Fibroblast of lung (primary cell): ENCODE measurements around the gene RCSD1. TPM values are rescaled to one million over a fixed set of nuclear protein-coding genes. Genes with fewer than 3 reads are reported as not detected.

ENCODE experiments used
- DNase-seq, 2 donors: peaks; one replicate each; pipeline versions ENCODE4 v3.0.0 to v3.0.0-alpha.2; 2010; ENCODE audit warnings: low read depth in 2 of 2
- H2AFZ ChIP-seq: 2 replicates; pipeline ENCODE4 v1.5.1; 2012; ENCODE audit warnings: low read length, control low read depth, inconsistent platforms
- H3K27ac ChIP-seq: 2 replicates; pipeline ENCODE4 v1.5.1; 2011; ENCODE audit warnings: low read length, control low read depth; ENCODE audit not compliant: insufficient read depth
- H3K27me3 ChIP-seq: 2 replicates; pipeline ENCODE4 v1.5.1; 2011; ENCODE audit warnings: mild to moderate bottlenecking, low read length; ENCODE audit not compliant: control insufficient read depth, insufficient read depth
- H3K36me3 ChIP-seq: 2 replicates; pipeline ENCODE4 v1.5.1; 2011; ENCODE audit warnings: low read length; ENCODE audit not compliant: control insufficient read depth, insufficient read depth
- H3K4me1 ChIP-seq: 2 replicates; pipeline ENCODE4 v1.5.1; 2011; ENCODE audit warnings: low read length; ENCODE audit not compliant: control insufficient read depth, insufficient read depth; ENCODE audit errors: extremely low read depth
- H3K4me2 ChIP-seq: 2 replicates; pipeline ENCODE4 v1.5.1; 2011; ENCODE audit warnings: low read length, control low read depth; ENCODE audit not compliant: insufficient read depth; ENCODE audit errors: extremely low read depth
- H3K4me3 ChIP-seq, 4 experiments: fragments of 200-600 bp in 1 of 4; sonication (generic) in 1 of 4; replicated peaks in 1 of 4; 2 replicates each; pipeline ENCODE4 v1.5.1; 2011 to 2016; ENCODE audit warnings: low read length in 4 of 4, low read depth in 3 of 4, mild to moderate bottlenecking in 3 of 4, control low read depth in 2 of 4, inconsistent platforms in 1 of 4, mixed read lengths in 1 of 4; ENCODE audit not compliant: insufficient read depth in 1 of 4; ENCODE audit errors: control extremely low read depth in 1 of 4
- H3K79me2 ChIP-seq: 2 replicates; pipeline ENCODE4 v1.5.1; 2012; ENCODE audit warnings: mild to moderate bottlenecking, low read length, inconsistent platforms; ENCODE audit not compliant: control insufficient read depth, insufficient read depth
- H3K9ac ChIP-seq: 2 replicates; pipeline ENCODE4 v1.5.1; 2011; ENCODE audit warnings: mild to moderate bottlenecking, low read length, control low read depth; ENCODE audit not compliant: insufficient read depth
- H3K9me3 ChIP-seq: 2 replicates; pipeline ENCODE4 v1.5.1; 2012; ENCODE audit warnings: low read depth, low read length; ENCODE audit not compliant: control insufficient read depth, insufficient read depth
- H4K20me1 ChIP-seq: 2 replicates; pipeline ENCODE4 v1.5.1; 2011; ENCODE audit warnings: low read length; ENCODE audit not compliant: control insufficient read depth, insufficient read depth; ENCODE audit errors: extremely low read depth
- CTCF ChIP-seq, 2 donors: IDR thresholded peaks in 1 of 2; conservative IDR thresholded peaks in 1 of 2; 1 replicate in 1 of 2; 2 replicates in 1 of 2; pipeline ENCODE4 v1.5.1; 2011 to 2012; ENCODE audit warnings: low read length in 2 of 2, control low read depth in 1 of 2, inconsistent platforms in 1 of 2, low read depth in 1 of 2, mild to moderate bottlenecking in 1 of 2
- EZH2 ChIP-seq: IDR thresholded peaks from 2 replicates; pipeline ENCODE4 v1.5.1; 2012; ENCODE audit warnings: low read length, control low read depth, mild to moderate bottlenecking; ENCODE audit errors: missing control alignments
- polyA plus RNA-seq, 2 donors: library from polyadenylated mRNA; depleted of rRNA in 1 of 2; stranded (reverse) in 1 of 2; unstranded in 1 of 2; fragments of >200 nt; gene quantifications; 2 replicates each; pipeline ENCODE4 v1.2.1, GENCODE V29; 2011 to 2012; ENCODE audit warnings: missing spikeins in 1 of 2
- total RNA-seq: library from RNA; depleted of rRNA; stranded (reverse); fragments of >200 nt; gene quantifications from 2 replicates; pipeline ENCODE4 v1.2.1, GENCODE V29; 2014

RCSD1 gene
- total and polyA plus RNA-seq, 2 donors (not counting 1 experiment from before 2014, with no cell fraction given): under 0.01 to 4.1 TPM

- Histone ChIP-seq H4K20me1 (no peaks in the 10 kb centered on the region), H3K79me2 (no peaks in the 10 kb centered on the region), H3K27me3 (peaks cover 7% of the 10 kb centered on the region), H3K4me2 (no peak overlapping the region), H3K4me1 (peaks cover 3% of the 10 kb centered on the region), H3K27ac (no peak overlapping the region), H3K9me3 (no peaks in the 10 kb centered on the region), H3K36me3 (no peaks in the 10 kb centered on the region), H3K4me3 (no peak overlapping the region), H2AFZ (no peak overlapping the region), H3K9ac (no peak overlapping the region)
- TF ChIP-seq EZH2 (no peak), CTCF (conservative IDR thresholded peaks at IDR 0.05 in 1 of 2, IDR thresholded peaks at IDR 0.05 in 1 of 2; ENCODE audit: low read depth in 1 of 2, low read length in 2 of 2) (no peak)
- no peak for DNase-seq
Measured at GRCh38 chr1:167681024-167681423, 51.0 kb downstream of the RCSD1 start.

GRCh38 chr1:167681451-167682098 is 51.5 kb downstream of the RCSD1 start:
- Histone ChIP-seq H3K36me3 (no peaks in the 10 kb centered on the region), H3K9ac (no peak overlapping the region), H3K4me3 (no peak overlapping the region), H2AFZ (no peak overlapping the region), H3K27me3 (peaks cover 7% of the 10 kb centered on the region), H3K9me3 (no peaks in the 10 kb centered on the region), H3K4me2 (no peak overlapping the region), H3K27ac (no peak overlapping the region), H3K4me1 (peaks cover 3% of the 10 kb centered on the region), H4K20me1 (no peaks in the 10 kb centered on the region), H3K79me2 (no peaks in the 10 kb centered on the region)
- TF ChIP-seq EZH2 (no peak), CTCF (conservative IDR thresholded peaks at IDR 0.05 in 1 of 2, IDR thresholded peaks at IDR 0.05 in 1 of 2; ENCODE audit: low read depth in 1 of 2, low read length in 2 of 2) (no peak)
- DNase-seq: no peak

GRCh38 chr1:167683226-167683625 is 53.2 kb downstream of the RCSD1 start:
- DNase-seq: no peak
- no peak overlapping the region for H3K9ac ChIP-seq
- H3K4me3 ChIP-seq: no peak overlapping the region
- no peak overlapping the region for H2AFZ ChIP-seq
- H3K36me3 ChIP-seq: no peaks in the 10 kb centered on the region
- TF ChIP-seq EZH2: no peak
- no peak for TF ChIP-seq CTCF (conservative IDR thresholded peaks at IDR 0.05 in 1 of 2, IDR thresholded peaks at IDR 0.05 in 1 of 2; ENCODE audit: low read depth in 1 of 2, low read length in 2 of 2)
- H4K20me1 ChIP-seq: no peaks in the 10 kb centered on the region
- no peak overlapping the region for H3K4me2 ChIP-seq
- no peaks in the 10 kb centered on the region for H3K79me2 ChIP-seq
- H3K27me3 ChIP-seq: peaks cover 7% of the 10 kb centered on the region
- no peak overlapping the region for H3K27ac ChIP-seq
- peaks cover 3% of the 10 kb centered on the region for H3K4me1 ChIP-seq
- no peaks in the 10 kb centered on the region for H3K9me3 ChIP-seq
